ENCODE data around the gene KCND1. TPM values are rescaled to one million over a fixed set of nuclear protein-coding genes. Genes with fewer than 3 reads are reported as not detected.

KCND1 gene
- total RNA-seq, 1 experiment from 2014 or later = 0.51 TPM

DNA sequence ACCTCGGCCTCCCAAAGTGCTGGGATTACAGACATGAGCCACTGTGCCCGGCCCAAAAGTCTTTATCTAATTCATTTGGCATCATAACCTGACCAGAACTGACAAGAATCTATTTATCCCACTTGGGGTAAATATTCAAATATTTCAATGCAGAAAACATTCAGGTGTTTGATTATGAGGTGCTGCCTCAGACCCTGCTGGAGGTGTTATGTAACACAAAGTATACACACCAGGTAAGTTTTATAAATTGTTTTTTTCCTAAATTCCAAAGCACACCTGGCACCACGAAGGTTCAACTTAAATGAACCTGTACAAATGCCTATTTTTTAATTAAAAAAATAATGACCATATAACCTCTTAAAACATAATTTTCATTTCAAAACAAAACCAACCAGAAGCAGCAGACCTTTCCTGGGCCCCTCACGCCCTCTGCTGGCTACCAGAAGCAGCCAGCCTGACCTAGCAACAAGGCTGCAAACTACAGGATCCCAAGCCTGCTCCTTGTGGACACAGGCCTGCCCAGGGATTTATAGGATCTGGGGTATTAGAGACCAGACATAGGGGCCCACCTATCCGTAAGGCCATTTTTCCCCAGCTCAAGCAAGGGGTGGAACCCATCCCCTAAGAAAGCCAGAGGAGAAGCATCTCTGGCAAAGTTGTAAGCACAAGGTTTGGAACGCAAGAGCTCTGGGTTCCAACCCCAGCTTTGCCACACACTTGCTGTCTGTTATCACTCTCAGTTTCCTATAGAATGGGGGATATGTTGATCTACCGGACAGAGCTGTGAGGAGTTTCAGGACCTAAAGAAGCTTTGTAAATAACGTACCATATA lies 25.9 kb downstream of the KCND1 start:
- Histone ChIP-seq H3K4me3 (ENCODE audit: low read length) (no peak overlapping the region), H3K27ac (ENCODE audit: low read length) (no peak overlapping the region), H3K4me2 (ENCODE audit: low read length) (no peak overlapping the region), H3F3A (ENCODE audit: low read length, unreplicated experiment) (no peaks in the 10 kb centered on the region), H3K9me3 (ENCODE audit: low read length) (no peaks in the 10 kb centered on the region), H3K9ac (ENCODE audit: low read length) (no peak overlapping the region), H3K4me1 (ENCODE audit: insufficient read depth, low read length) (no peaks in the 10 kb centered on the region), H3K9me2 (replicated peaks; ENCODE audit: low read length) (no peaks in the 10 kb centered on the region), H3K79me2 (ENCODE audit: low read length) (peaks cover 17% of the 10 kb centered on the region), H3K27me3 (ENCODE audit: low read length) (no peaks in the 10 kb centered on the region), H3K36me3 (ENCODE audit: low read depth, low read length) (no peaks in the 10 kb centered on the region; the same call in 1 of the 2 replicates), H4K20me1 (ENCODE audit: low read length) (no peaks in the 10 kb centered on the region), H2AFZ (ENCODE audit: low read length) (no peak overlapping the region)
- ATAC-seq (peak; percentile 94), DNase-seq (peak; percentile 53)
- TF ChIP-seq EZH2 (IDR thresholded peaks at IDR 0.05; ENCODE audit: low read length, unreplicated experiment) = no peak
- no peak for TF ChIP-seq EZH2phosphoT487 (IDR thresholded peaks at IDR 0.05; ENCODE audit: borderline replicate concordance, low read length)
- peak; percentile 84 for TF ChIP-seq CTCF (conservative IDR thresholded peaks at IDR 0.05; ENCODE audit: low read depth, low read length)
- POLR2A ChIA-PET (ENCODE audit: unreplicated experiment) = no interaction called here
- BruUV-seq (replicated peaks) = no TSS peak
- CTCF ChIA-PET = no interaction called here
- intact Hi-C loops (cut with micrococcal nuclease) = loop anchor here (5.0 kb wide), 1 partner anchor 298 kb away; no protein-coding TSS in a partner anchor

GRCh38 chrX:48942895-48943294 lies 28.7 kb downstream of the KCND1 start:
- Histone ChIP-seq H3K9ac (ENCODE audit: low read length) (no peak overlapping the region), H3K36me3 (ENCODE audit: low read depth, low read length) (no peaks in the 10 kb centered on the region; the same call in 1 of the 2 replicates), H3K27me3 (ENCODE audit: low read length) (no peaks in the 10 kb centered on the region), H2AFZ (ENCODE audit: low read length) (no peak overlapping the region), H3K9me2 (replicated peaks; ENCODE audit: low read length) (no peaks in the 10 kb centered on the region), H3K9me3 (ENCODE audit: low read length) (no peaks in the 10 kb centered on the region), H3K27ac (ENCODE audit: low read length) (no peak overlapping the region), H3K4me2 (ENCODE audit: low read length) (no peak overlapping the region), H3K4me1 (ENCODE audit: insufficient read depth, low read length) (no peaks in the 10 kb centered on the region), H3F3A (ENCODE audit: low read length, unreplicated experiment) (no peaks in the 10 kb centered on the region), H3K79me2 (ENCODE audit: low read length) (peaks cover 17% of the 10 kb centered on the region), H3K4me3 (ENCODE audit: low read length) (no peak overlapping the region), H4K20me1 (ENCODE audit: low read length) (no peaks in the 10 kb centered on the region)
- TF ChIP-seq CTCF (conservative IDR thresholded peaks at IDR 0.05; ENCODE audit: low read depth, low read length) (no peak), EZH2phosphoT487 (IDR thresholded peaks at IDR 0.05; ENCODE audit: borderline replicate concordance, low read length) (no peak)
- intact Hi-C loops (cut with micrococcal nuclease) = no loop called here
- DNase-seq (no peak), ATAC-seq (no peak)
- BruUV-seq (replicated peaks) = no TSS peak
- ChIA-PET POLR2A (ENCODE audit: unreplicated experiment) (no interaction called here), CTCF (no interaction called here)

DNA sequence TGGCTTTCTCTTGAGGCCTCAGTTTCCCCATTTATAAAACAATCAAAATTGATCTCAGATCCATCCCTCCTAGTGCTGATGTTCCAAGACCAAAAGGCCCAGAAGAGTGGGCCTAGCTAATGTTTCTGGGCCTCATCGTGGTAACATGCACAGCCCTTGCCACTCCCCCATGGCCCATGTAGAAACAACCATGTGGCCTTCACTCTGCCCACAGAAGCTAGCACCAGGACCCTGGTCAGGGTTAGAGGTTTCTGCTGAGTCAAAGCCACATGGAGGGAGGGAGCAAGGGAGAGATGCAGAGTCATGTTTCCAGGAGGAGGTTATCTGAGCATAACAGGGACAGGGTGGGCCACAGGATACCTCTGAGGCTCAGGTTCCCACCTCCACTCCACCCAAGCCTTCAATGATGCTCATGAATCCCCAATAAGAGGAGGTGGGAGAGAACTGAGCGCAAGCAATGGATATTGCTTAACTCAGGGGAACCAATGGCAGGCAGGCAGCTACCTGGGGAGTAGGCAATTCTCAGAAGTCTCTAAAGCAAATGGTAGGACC lies 31.2 kb downstream of the KCND1 start:
- Histone ChIP-seq H3K4me1 (ENCODE audit: insufficient read depth, low read length) (no peaks in the 10 kb centered on the region), H3K27ac (ENCODE audit: low read length) (no peak overlapping the region), H3K36me3 (ENCODE audit: low read depth, low read length) (no peaks in the 10 kb centered on the region; the same call in 1 of the 2 replicates), H3K9me2 (replicated peaks; ENCODE audit: low read length) (no peaks in the 10 kb centered on the region), H3K9me3 (ENCODE audit: low read length) (no peaks in the 10 kb centered on the region), H3K9ac (ENCODE audit: low read length) (no peak overlapping the region), H3K79me2 (ENCODE audit: low read length) (peaks cover 7% of the 10 kb centered on the region), H3K4me2 (ENCODE audit: low read length) (no peak overlapping the region), H4K20me1 (ENCODE audit: low read length) (no peaks in the 10 kb centered on the region), H3F3A (ENCODE audit: low read length, unreplicated experiment) (no peaks in the 10 kb centered on the region), H3K4me3 (ENCODE audit: low read length) (no peak overlapping the region), H2AFZ (ENCODE audit: low read length) (no peak overlapping the region), H3K27me3 (ENCODE audit: low read length) (no peaks in the 10 kb centered on the region)
- ChIA-PET CTCF (no interaction called here), POLR2A (ENCODE audit: unreplicated experiment) (no interaction called here)
- intact Hi-C loops (cut with micrococcal nuclease) = no loop called here
- no TSS peak for BruUV-seq (replicated peaks)
- ATAC-seq (no peak), DNase-seq (no peak)
- TF ChIP-seq CTCF (conservative IDR thresholded peaks at IDR 0.05; ENCODE audit: low read depth, low read length) (no peak), EZH2 (IDR thresholded peaks at IDR 0.05; ENCODE audit: low read length, unreplicated experiment) (no peak), EZH2phosphoT487 (IDR thresholded peaks at IDR 0.05; ENCODE audit: borderline replicate concordance, low read length) (no peak)

Data from PC-3 (cell line).